CD8-positive, alpha-beta memory T cell (primary cell): ENCODE data around the gene ALLC. TPM values are rescaled to one million over a fixed set of nuclear protein-coding genes. Genes with fewer than 3 reads are reported as not detected.

Source experiments
- CTCF ChIA-PET: fragments of 350-600 bp; sonication (Branson Sonifier 250); formaldehyde crosslinking; loops from one replicate; lab custom pipeline; 2021; ENCODE audit warnings: antibody characterized with exemption; lab: Charles Lee
- POLR2A ChIA-PET: fragments of 350-600 bp; sonication (Branson Sonifier 250); formaldehyde crosslinking; loops from one replicate; lab custom pipeline; 2021; ENCODE audit warnings: antibody characterized with exemption; lab: Charles Lee
- DNase-seq, 5 donors: peaks; one replicate each; pipeline versions ENCODE4 v3.0.0 to v3.0.0-alpha.2; 2020 to 2022; ENCODE audit warnings: mixed read lengths in 1 of 5
- H3K27ac ChIP-seq: one replicate; pipeline ENCODE4 v1.7.0; 2013; ENCODE audit warnings: low read depth, mild to moderate bottlenecking, low read length, moderate library complexity
- H3K27me3 ChIP-seq: 2 replicates; pipeline ENCODE4 v1.7.0; 2013; ENCODE audit warnings: low read length, mild to moderate bottlenecking; ENCODE audit not compliant: insufficient read depth, poor library complexity, severe bottlenecking
- H3K36me3 ChIP-seq: 2 replicates; pipeline ENCODE4 v1.7.0; 2013; ENCODE audit warnings: mild to moderate bottlenecking, low read length, moderate library complexity; ENCODE audit not compliant: insufficient read depth
- H3K4me1 ChIP-seq: 2 replicates; pipeline ENCODE4 v1.7.0; 2013; ENCODE audit warnings: mild to moderate bottlenecking, low read length, moderate library complexity; ENCODE audit not compliant: insufficient read depth
- H3K4me3 ChIP-seq: 2 replicates; pipeline ENCODE4 v1.7.0; 2013; ENCODE audit warnings: mild to moderate bottlenecking, low read length
- H3K9me3 ChIP-seq: 2 replicates; pipeline ENCODE4 v1.7.0; 2013; ENCODE audit warnings: mild to moderate bottlenecking, low read length
- H3K27ac Mint-ChIP-seq, 8 donors: one replicate each; pipeline ENCODE4 v1.8.0; 2020 to 2021; ENCODE audit warnings: mixed read lengths in 8 of 8, mild to moderate bottlenecking in 6 of 8, inconsistent platforms in 3 of 8, moderate library complexity in 3 of 8
- H3K27me3 Mint-ChIP-seq, 2 donors: one replicate each; pipeline ENCODE4 v1.8.0; 2020 to 2021; ENCODE audit warnings: mixed read lengths in 2 of 2, mild to moderate bottlenecking in 1 of 2, moderate library complexity in 1 of 2
- H3K36me3 Mint-ChIP-seq, 3 donors: one replicate each; pipeline ENCODE4 v1.8.0; 2020 to 2021; ENCODE audit warnings: mixed read lengths in 3 of 3, inconsistent platforms in 1 of 3, mild to moderate bottlenecking in 1 of 3
- H3K4me1 Mint-ChIP-seq, 3 donors: one replicate each; pipeline ENCODE4 v1.8.0; 2020 to 2021; ENCODE audit warnings: mixed read lengths in 3 of 3, inconsistent platforms in 1 of 3, mild to moderate bottlenecking in 1 of 3
- H3K4me3 Mint-ChIP-seq, 7 donors: one replicate each; pipeline ENCODE4 v1.8.0; 2020 to 2021; ENCODE audit warnings: mixed read lengths in 7 of 7, mild to moderate bottlenecking in 6 of 7, moderate library complexity in 4 of 7, inconsistent platforms in 2 of 7
- H3K9me3 Mint-ChIP-seq, 5 donors: one replicate each; pipeline ENCODE4 v1.8.0; 2020 to 2022; ENCODE audit warnings: mixed read lengths in 5 of 5, mild to moderate bottlenecking in 3 of 5, moderate library complexity in 2 of 5, inconsistent platforms in 1 of 5
- polyA plus RNA-seq: library from polyadenylated mRNA; unstranded; fragments of 300-500 nt; fragmentation: Illumina TruSeq; gene quantifications from one replicate; pipeline ENCODE4 v1.2.3, GENCODE V29; 2021
- total RNA-seq, 2 experiments: library from RNA; stranded (reverse); gene quantifications; one replicate each; pipeline ENCODE4 v1.2.3, GENCODE V29; 2021

Gene ALLC
- total and polyA plus RNA-seq, 3 experiments from 2014 or later, result not detected

DNA sequence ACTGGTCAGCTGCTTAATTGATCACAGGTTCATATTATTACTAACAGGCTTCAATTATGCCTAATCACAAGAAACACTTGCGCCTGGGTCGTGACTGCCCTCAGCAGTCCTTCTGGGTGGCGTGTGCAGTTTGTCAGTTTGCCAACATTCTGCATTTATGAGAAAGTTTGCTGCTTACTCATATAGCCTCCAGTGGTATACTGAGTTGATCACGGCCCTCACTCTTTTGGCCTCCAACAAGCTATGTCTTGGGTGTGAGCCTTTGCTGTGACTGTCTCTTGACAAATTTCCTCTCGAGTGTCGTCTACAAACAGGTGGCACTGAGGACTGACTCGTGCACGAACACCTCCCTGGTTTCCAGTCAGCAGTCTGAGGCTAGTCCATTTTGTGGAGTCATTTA, 72.6 kb downstream of the ALLC start:
- ChIA-PET POLR2A (no interaction called here), CTCF (no interaction called here)
- H3K9me3 Mint-ChIP-seq, result peaks cover 0 to 5% (median 0%) of the 10 kb centered on the region in 5 donors
- peaks cover 0 to 1% (median 0%) of the 10 kb centered on the region in 3 donors for H3K36me3 Mint-ChIP-seq
- no peak overlapping the region for H3K27ac Mint-ChIP-seq
- H3K4me3 ChIP-seq, result no peak overlapping the region
- no peaks in the 10 kb centered on the region for H3K27me3 ChIP-seq
- H3K36me3 ChIP-seq, result no peaks in the 10 kb centered on the region
- H3K9me3 ChIP-seq, result no peaks in the 10 kb centered on the region
- no peak overlapping the region for H3K27ac ChIP-seq
- DNase-seq, result no peak
- H3K4me1 ChIP-seq, result no peaks in the 10 kb centered on the region
- peaks cover 20 to 30% of the 10 kb centered on the region in 2 donors for H3K27me3 Mint-ChIP-seq
- H3K4me1 Mint-ChIP-seq, result peaks cover 0 to 2% (median 0%) of the 10 kb centered on the region in 3 donors
- no peak overlapping the region for H3K4me3 Mint-ChIP-seq

DNA sequence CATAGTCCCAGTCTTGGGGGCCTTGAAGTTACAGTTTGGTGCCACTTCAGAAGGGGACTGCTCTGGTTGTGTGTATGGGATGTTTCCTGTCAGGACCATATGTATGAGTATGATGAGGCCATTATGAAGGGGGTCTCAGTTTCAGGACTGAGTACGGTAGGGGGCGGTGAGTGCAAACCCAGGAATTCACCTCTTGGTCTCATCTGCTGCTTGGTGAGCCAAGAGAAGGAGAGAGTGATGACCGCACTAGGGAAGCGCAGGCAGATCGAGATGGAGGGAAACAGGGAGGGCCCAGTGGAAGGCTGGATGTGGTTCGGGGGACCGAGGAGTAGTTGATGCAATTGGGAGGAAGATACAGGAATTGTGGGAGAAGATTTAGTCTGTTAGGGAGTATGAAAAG, 73.8 kb downstream of the ALLC start:
- Histone ChIP-seq H3K4me3 (no peak overlapping the region), H3K27me3 (no peaks in the 10 kb centered on the region), H3K36me3 (no peaks in the 10 kb centered on the region), H3K4me1 (no peaks in the 10 kb centered on the region), H3K27ac (no peak overlapping the region), H3K9me3 (no peaks in the 10 kb centered on the region)
- H3K27ac Mint-ChIP-seq, result no peak overlapping the region
- no peak for DNase-seq
- peaks cover 0 to 2% (median 0%) of the 10 kb centered on the region in 5 donors for H3K9me3 Mint-ChIP-seq
- H3K27me3 Mint-ChIP-seq, result peaks cover 20 to 38% of the 10 kb centered on the region in 2 donors
- peaks cover 0 to 1% (median 0%) of the 10 kb centered on the region in 3 donors for H3K36me3 Mint-ChIP-seq
- POLR2A ChIA-PET, result no interaction called here
- peaks cover 0 to 2% (median 0%) of the 10 kb centered on the region in 3 donors for H3K4me1 Mint-ChIP-seq
- H3K4me3 Mint-ChIP-seq, result no peak overlapping the region
- CTCF ChIA-PET, result no interaction called here

DNA sequence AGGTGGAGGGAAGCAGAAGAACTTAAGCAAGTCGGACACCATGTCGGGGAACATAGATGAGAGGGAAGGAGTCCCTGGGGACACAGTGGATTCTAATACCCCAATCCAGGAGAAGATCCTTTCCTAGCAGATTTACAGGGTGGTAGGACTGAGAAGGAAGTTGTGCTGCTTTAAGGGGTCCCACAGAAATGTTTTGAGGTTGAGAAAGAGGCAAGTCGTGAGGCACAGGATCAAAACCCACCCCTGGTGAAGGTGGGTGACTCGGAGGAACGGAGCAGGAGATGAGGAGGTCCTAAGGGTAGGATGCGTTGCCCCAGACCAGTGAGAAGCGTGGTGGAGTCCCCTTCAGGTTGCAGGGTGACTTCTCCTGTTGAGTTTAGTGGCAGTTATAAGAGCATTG, 78.1 kb downstream of the ALLC start:
- CTCF ChIA-PET, result no interaction called here
- H3K27ac Mint-ChIP-seq, result no peak overlapping the region

DNA sequence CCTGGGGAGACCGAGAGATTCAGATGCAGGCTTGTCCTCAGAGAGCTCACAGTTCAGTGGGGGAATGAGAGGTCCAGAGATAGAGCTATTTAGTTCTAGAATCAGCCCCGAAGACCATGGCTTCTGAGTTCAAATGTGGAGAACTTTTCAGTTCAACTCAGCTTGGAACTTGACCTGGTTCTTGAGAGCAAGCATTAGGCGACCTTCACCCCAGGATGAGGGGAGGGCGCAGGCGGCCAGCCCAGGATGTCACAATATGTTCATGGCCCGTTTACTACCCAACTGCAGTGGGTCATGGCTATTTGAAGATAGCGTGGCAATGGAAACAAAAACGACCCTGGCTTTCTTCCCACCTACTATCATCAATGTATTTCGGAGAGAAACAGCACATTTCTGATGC, 79.1 kb downstream of the ALLC start:
- H3K9me3 Mint-ChIP-seq, result no peaks in the 10 kb centered on the region
- no peak overlapping the region for H3K27ac ChIP-seq
- no peaks in the 10 kb centered on the region for H3K36me3 ChIP-seq
- ChIA-PET POLR2A (no interaction called here), CTCF (no interaction called here)
- H3K4me3 ChIP-seq, result no peak overlapping the region
- H3K4me3 Mint-ChIP-seq, result no peak overlapping the region
- no peaks in the 10 kb centered on the region for H3K9me3 ChIP-seq
- no peaks in the 10 kb centered on the region for H3K4me1 ChIP-seq
- H3K4me1 Mint-ChIP-seq, result no peaks in the 10 kb centered on the region
- peaks cover 12 to 38% of the 10 kb centered on the region in 2 donors for H3K27me3 Mint-ChIP-seq
- H3K27ac Mint-ChIP-seq, result no peak overlapping the region
- H3K27me3 ChIP-seq, result no peaks in the 10 kb centered on the region
- no peak for DNase-seq
- H3K36me3 Mint-ChIP-seq, result no peaks in the 10 kb centered on the region

More for the DNA sequence above, 78.1 kb downstream of the ALLC start:
- Mint-ChIP-seq H3K4me3 (no peak overlapping the region), H3K4me1 (no peaks in the 10 kb centered on the region), H3K27me3 (peaks cover 9 to 32% of the 10 kb centered on the region in 2 donors), H3K9me3 (no peaks in the 10 kb centered on the region), H3K36me3 (peaks cover 0 to 1% (median 0%) of the 10 kb centered on the region in 3 donors)
- H3K27ac ChIP-seq, result no peak overlapping the region
- DNase-seq, result no peak
- no peaks in the 10 kb centered on the region for H3K27me3 ChIP-seq
- no peaks in the 10 kb centered on the region for H3K4me1 ChIP-seq
- H3K36me3 ChIP-seq, result no peaks in the 10 kb centered on the region
- POLR2A ChIA-PET, result no interaction called here
- no peak overlapping the region for H3K4me3 ChIP-seq
- no peaks in the 10 kb centered on the region for H3K9me3 ChIP-seq

DNA sequence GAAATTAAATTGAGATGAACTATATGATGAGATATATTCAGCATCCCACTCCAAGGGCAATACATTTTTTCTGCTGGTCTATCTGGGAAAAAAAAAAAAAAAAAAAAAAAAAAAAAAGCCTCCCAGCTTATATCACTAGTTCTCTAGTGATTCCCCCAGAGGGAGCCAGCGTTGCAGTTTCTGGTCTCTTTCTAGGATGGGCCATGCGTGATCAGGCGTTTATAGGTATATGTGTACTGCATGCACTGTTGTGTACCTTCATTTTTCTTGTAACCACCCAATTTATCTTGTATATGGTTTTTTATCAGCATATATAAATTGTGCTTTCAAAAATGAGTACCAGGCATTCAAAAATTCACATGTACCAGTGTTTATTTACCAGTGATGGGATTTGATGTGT, 80.5 kb downstream of the ALLC start:
- no peaks in the 10 kb centered on the region for H3K4me1 Mint-ChIP-seq
- H3K27me3 Mint-ChIP-seq, result peaks cover 14 to 42% of the 10 kb centered on the region in 2 donors
- no peaks in the 10 kb centered on the region for H3K9me3 Mint-ChIP-seq
- DNase-seq, result no peak
- no peaks in the 10 kb centered on the region for H3K36me3 Mint-ChIP-seq
- Histone ChIP-seq H3K4me3 (no peak overlapping the region), H3K27ac (no peak overlapping the region), H3K27me3 (peaks cover 3% of the 10 kb centered on the region), H3K4me1 (no peaks in the 10 kb centered on the region), H3K9me3 (no peaks in the 10 kb centered on the region), H3K36me3 (no peaks in the 10 kb centered on the region)
- CTCF ChIA-PET, result no interaction called here
- H3K27ac Mint-ChIP-seq, result no peak overlapping the region
- POLR2A ChIA-PET, result no interaction called here
- H3K4me3 Mint-ChIP-seq, result no peak overlapping the region

DNA sequence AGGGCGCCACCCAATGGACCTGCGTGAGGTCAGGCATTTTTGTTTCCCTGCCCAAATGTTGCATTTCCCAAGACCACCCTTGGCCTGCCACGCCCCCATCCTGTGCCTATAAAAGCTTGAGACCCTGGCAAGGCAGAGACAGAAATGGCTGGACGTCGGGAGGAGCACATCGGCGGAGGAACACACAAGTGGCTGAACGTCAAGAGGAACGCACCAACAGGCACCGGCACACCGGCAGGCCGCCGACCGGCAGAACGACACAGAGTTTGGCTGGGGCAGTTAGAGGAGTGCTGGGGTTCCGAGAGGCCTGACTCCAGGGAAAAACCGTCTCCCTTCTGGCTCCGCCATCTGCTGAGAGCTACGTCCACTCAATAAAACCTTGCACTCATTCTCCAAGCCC, 81.3 kb downstream of the ALLC start:
- Mint-ChIP-seq H3K27ac (no peak overlapping the region), H3K9me3 (no peaks in the 10 kb centered on the region), H3K4me1 (no peaks in the 10 kb centered on the region), H3K27me3 (peaks cover 11 to 42% of the 10 kb centered on the region in 2 donors), H3K36me3 (no peaks in the 10 kb centered on the region), H3K4me3 (no peak overlapping the region)
- no peak for DNase-seq
- ChIA-PET CTCF (interaction anchor here (1.4 kb wide), 1 partner anchor 11 kb away, joined by 3 read pairs; no protein-coding TSS in a partner anchor), POLR2A (no interaction called here)
- Histone ChIP-seq H3K27me3 (peaks cover 3% of the 10 kb centered on the region), H3K9me3 (no peaks in the 10 kb centered on the region), H3K36me3 (no peaks in the 10 kb centered on the region), H3K4me3 (no peak overlapping the region), H3K4me1 (no peaks in the 10 kb centered on the region), H3K27ac (no peak overlapping the region)

DNA sequence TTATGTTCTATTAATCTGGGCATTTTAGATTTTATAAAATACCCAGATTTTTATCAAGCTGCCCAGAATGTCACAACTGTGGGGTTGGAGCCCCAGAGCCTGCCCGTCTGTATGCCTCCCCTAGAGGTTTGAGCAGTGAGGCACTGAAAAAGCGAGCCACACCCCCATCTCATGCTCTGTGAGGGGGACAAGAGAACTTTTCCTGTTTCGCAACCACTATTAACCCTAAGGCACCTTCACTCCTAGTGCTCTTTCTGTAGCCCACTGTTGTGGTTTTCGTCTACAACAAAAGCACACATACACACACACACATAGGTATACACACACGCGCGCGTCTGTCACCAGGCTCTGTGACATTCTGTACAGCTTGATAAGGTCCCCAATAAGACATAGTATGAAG, 83.4 kb downstream of the ALLC start:
- DNase-seq, result no peak
- Mint-ChIP-seq H3K4me1 (no peaks in the 10 kb centered on the region), H3K9me3 (no peaks in the 10 kb centered on the region), H3K36me3 (no peaks in the 10 kb centered on the region), H3K27me3 (peaks cover 5 to 27% of the 10 kb centered on the region in 2 donors), H3K27ac (no peak overlapping the region), H3K4me3 (no peak overlapping the region)
- Histone ChIP-seq H3K9me3 (no peaks in the 10 kb centered on the region), H3K27me3 (peaks cover 3% of the 10 kb centered on the region), H3K4me3 (no peak overlapping the region), H3K4me1 (no peaks in the 10 kb centered on the region), H3K36me3 (no peaks in the 10 kb centered on the region), H3K27ac (no peak overlapping the region)
- ChIA-PET CTCF (no interaction called here), POLR2A (no interaction called here)

DNA sequence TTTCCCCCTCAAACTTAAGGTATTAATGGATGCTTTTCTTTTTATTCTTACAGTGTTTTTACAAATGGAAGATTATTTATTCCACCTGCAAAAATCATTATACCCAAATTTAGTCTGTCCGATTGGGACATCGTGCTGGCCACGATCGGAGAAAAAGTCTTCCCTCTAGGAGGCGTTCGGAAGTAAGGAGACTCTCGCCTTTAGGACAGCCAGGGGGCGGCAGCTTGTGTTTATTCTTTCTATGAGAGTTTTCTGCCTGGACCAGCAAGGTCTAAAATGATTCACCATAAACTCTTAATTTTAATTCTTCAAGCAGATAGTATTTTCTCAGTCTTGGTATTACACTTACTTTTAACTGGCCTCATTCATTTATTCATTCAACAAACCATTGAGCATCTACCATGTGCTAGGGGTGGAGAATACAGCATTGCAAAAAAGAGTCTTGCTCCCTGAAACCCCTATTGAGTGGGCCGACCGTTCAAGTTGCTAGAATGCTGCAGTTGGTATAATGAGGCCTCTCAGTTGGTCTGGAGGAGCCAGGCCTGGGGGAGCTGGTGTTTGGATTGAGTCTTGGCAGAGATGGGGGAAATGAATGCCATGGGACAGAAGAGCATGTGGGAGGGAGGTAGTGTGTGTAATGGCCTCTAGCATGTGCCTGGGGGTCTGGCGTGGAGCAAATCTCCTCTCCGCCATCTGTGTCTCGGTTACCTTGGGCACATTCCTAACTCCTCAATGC, 84.0 kb downstream of the ALLC start:
- Histone ChIP-seq H3K4me3 (no peak overlapping the region), H3K4me1 (no peaks in the 10 kb centered on the region), H3K27ac (no peak overlapping the region), H3K36me3 (no peaks in the 10 kb centered on the region), H3K9me3 (no peaks in the 10 kb centered on the region), H3K27me3 (peaks cover 3% of the 10 kb centered on the region)
- H3K27me3 Mint-ChIP-seq, result peaks cover 5 to 26% of the 10 kb centered on the region in 2 donors
- H3K4me3 Mint-ChIP-seq, result no peak overlapping the region
- no peak for DNase-seq
- no peak overlapping the region for H3K27ac Mint-ChIP-seq
- H3K9me3 Mint-ChIP-seq, result no peaks in the 10 kb centered on the region
- H3K4me1 Mint-ChIP-seq, result no peaks in the 10 kb centered on the region
- H3K36me3 Mint-ChIP-seq, result no peaks in the 10 kb centered on the region
- ChIA-PET POLR2A (no interaction called here), CTCF (no interaction called here)
